Mucosa of descending colon (tissue), 3 donors: ENCODE results near the gene ELL. TPM values are rescaled to one million over a fixed set of nuclear protein-coding genes. Genes with fewer than 3 reads are reported as not detected.

Experiments
- ATAC-seq: fragments of 200-7000 bp; cut with Tn5 transposase; one replicate; pipeline ENCODE4 v1.9.1; 2020; ENCODE audit warnings: mild to moderate bottlenecking, moderate library complexity
- DNase-seq, 3 donors: peaks; one replicate each; pipeline ENCODE4 v3.0.0-alpha.2; 2020
- H3K36me3 ChIP-seq: fragments of 200-600 bp; one replicate; pipeline ENCODE4 v1.8.0; 2021; ENCODE audit warnings: low read depth, mild to moderate bottlenecking
- H3K4me1 ChIP-seq: fragments of 200-600 bp; one replicate; pipeline ENCODE4 v1.8.0; 2021; ENCODE audit warnings: low read depth, mild to moderate bottlenecking
- H3K4me3 ChIP-seq: fragments of 200-600 bp; one replicate; pipeline ENCODE4 v1.8.0; 2021; ENCODE audit warnings: mild to moderate bottlenecking
- H3K9me3 ChIP-seq: fragments of 200-600 bp; one replicate; pipeline ENCODE4 v1.8.0; 2021; ENCODE audit warnings: mild to moderate bottlenecking
- intact Hi-C, 2 donors: fragments of 100-400 bp; cut with DNase I in 1 of 2; cut with micrococcal nuclease in 1 of 2; formaldehyde crosslinking; loops; one replicate each; pipeline versions ENCODE4 v1.11.0 to v1.11.1; 2022; cut with DNase I, micrococcal nuclease
- long read RNA-seq, 2 donors: library from polyadenylated mRNA; unstranded; transcript quantifications; one replicate each; pipeline ENCODE4 v2.0.0, GENCODE V29; 2019 to 2021
- total RNA-seq, 3 donors: library from RNA; stranded (reverse); fragmentation: NEBNext Ultra II Directional in 2 of 3; extraction: Animal tissue kit (Norgen Biotek cat#: 25700) in 2 of 3; gene quantifications; one replicate each; pipeline versions ENCODE4 v1.2.1 to v1.2.4, GENCODE V29; 2021 to 2023
- TF ChIP-seq, protein P1 (sequence below): fragments of 200-600 bp; IDR thresholded peaks from one replicate; pipeline ENCODE4 v1.8.0; 2022; ENCODE audit warnings: antibody characterized with exemption, mild to moderate bottlenecking
- donor health status: DM: no; HTN: no; CAD: no; lungs with moderate emphysema.
- donor health status: DM: no; HTN: no; CAD: no.
- donor health status: DM: no; HTN: yes; CAD: no.

The ELL gene
- 10 to 100 TPM; 17.8 to 21.6 (median 18.9) TPM for total RNA-seq
- long read RNA-seq, donor 1, full-length matches to known transcripts: 3 of 27 reads
- long read RNA-seq, donor 1, partial matches to known transcripts: 20 of 27 reads
- long read RNA-seq, donor 1, other reads (novel, unspliced or antisense): 4 of 27 reads
- long read RNA-seq, donor 2, full-length matches to known transcripts: 6 of 12 reads
- long read RNA-seq, donor 2, partial matches to known transcripts: 3 of 12 reads
- long read RNA-seq, donor 2, other reads (novel, unspliced or antisense): 3 of 12 reads

DNA sequence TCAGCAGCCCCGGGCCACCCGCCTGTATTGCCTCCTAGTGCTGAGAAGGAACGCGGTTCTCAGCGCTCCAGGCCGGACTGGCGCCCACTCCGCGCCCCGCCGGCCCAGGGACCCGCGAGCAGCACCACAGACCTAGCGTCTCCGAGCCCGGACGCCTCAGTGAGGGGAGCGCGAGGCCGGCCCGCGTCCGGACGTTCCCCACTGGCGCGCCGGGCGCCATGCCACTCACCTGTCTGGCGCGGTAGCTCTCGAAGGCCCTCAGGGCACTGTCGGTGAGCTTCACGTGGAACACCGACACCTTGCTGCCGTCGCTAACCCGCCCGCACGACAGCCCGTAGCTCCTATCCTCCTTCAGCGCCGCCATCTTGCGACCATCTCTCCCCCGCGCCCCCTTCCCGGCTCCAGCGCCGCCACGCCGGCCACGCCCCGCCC, at the start of gene ELL:
ELL (minus strand) TSS at position 379 of the 432 bp plus-strand sequence; CDS start at position 364, 15 bp downstream.
- ATAC-seq: peak; percentile 3
- no peak for DNase-seq
- H3K4me3 ChIP-seq: peak within 1 kb of the TSS; percentile 100
- TF ChIP-seq, protein P1, sequence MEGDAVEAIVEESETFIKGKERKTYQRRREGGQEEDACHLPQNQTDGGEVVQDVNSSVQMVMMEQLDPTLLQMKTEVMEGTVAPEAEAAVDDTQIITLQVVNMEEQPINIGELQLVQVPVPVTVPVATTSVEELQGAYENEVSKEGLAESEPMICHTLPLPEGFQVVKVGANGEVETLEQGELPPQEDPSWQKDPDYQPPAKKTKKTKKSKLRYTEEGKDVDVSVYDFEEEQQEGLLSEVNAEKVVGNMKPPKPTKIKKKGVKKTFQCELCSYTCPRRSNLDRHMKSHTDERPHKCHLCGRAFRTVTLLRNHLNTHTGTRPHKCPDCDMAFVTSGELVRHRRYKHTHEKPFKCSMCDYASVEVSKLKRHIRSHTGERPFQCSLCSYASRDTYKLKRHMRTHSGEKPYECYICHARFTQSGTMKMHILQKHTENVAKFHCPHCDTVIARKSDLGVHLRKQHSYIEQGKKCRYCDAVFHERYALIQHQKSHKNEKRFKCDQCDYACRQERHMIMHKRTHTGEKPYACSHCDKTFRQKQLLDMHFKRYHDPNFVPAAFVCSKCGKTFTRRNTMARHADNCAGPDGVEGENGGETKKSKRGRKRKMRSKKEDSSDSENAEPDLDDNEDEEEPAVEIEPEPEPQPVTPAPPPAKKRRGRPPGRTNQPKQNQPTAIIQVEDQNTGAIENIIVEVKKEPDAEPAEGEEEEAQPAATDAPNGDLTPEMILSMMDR: no peak
- peaks cover 16% of the 10 kb centered on the region for H3K4me1 ChIP-seq
- H3K36me3 ChIP-seq: peaks cover 6% of the 10 kb centered on the region
- intact Hi-C loops: no loop called here
- H3K9me3 ChIP-seq: no peaks in the 10 kb centered on the region

DNA sequence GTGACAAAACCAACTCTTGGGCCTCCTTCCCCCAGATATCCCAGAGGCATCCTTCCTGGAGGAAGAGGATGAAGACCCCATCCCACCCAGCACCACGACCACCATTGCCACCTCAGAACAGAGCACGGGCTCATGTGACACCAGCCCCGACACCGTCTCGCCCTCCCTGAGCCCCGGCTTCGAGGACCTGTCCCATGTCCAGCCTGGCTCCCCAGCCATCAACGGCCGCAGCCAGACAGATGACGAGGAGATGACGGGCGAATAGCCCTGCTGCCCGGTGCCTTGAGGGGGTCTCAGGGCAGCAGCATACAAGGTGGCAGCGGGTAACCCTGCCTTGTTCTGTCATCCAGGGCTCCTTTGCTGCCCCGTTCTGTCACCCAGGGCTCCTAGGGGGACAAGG, 46.5 kb upstream of the ELL start:
- TF ChIP-seq, protein P1: no peak
- ATAC-seq (no peak), DNase-seq (no peak)
- Histone ChIP-seq H3K4me3 (no peak overlapping the region), H3K4me1 (peaks cover 11% of the 10 kb centered on the region), H3K9me3 (no peaks in the 10 kb centered on the region), H3K36me3 (peaks cover 13% of the 10 kb centered on the region)
- intact Hi-C loops: no loop called here

DNA sequence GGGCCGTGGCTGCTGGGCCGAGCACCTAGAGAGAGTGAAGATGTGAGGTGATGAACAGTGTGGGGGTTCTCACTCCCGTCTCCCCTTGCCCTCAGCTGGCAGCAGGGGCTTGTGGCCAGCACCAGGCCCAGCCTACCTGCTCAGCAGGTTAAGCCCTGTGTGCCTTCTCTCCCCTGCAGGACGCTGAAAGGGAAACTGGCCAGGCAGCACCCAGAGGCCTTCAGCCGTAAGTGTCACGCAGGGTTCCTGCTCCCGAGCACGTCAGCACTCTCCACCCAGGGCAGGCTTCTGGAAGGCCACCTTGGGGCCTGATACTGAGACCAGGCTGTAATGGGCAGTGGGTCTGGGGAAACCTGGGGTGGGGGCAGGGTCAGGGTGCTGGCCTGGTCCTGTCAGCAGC, 45.1 kb upstream of the ELL start:
- Histone ChIP-seq H3K4me1 (no peaks in the 10 kb centered on the region), H3K9me3 (no peaks in the 10 kb centered on the region), H3K4me3 (no peak overlapping the region), H3K36me3 (peaks cover 13% of the 10 kb centered on the region)
- TF ChIP-seq, protein P1: no peak
- intact Hi-C loops: no loop called here
- ATAC-seq: no peak
- no peak for DNase-seq

DNA sequence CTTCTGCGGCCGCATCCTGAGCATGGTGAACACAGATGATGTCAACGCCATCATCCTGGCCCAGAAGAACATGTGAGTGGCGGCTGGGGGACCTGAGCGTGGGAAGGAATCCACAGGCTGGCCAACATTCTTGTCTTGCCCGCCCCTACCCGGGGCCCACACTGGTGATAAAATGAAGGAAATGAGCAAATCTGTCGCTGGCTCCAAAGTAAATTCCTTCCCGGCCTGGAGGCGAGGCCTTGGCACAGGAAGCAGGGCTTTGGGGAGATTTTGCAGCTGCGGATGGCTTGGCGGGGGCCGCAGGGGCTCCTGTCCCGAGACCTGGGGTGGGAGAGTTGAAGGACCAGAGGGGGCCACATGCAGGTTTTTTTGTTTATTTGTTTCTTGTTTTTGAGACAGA, 40.2 kb upstream of the ELL start:
- TF ChIP-seq, protein P1: no peak
- peaks cover 6% of the 10 kb centered on the region for H3K36me3 ChIP-seq
- intact Hi-C loops: no loop called here
- peaks cover 6% of the 10 kb centered on the region for H3K4me1 ChIP-seq
- no peaks in the 10 kb centered on the region for H3K9me3 ChIP-seq
- DNase-seq: no peak
- H3K4me3 ChIP-seq: no peak overlapping the region
- ATAC-seq: no peak

DNA sequence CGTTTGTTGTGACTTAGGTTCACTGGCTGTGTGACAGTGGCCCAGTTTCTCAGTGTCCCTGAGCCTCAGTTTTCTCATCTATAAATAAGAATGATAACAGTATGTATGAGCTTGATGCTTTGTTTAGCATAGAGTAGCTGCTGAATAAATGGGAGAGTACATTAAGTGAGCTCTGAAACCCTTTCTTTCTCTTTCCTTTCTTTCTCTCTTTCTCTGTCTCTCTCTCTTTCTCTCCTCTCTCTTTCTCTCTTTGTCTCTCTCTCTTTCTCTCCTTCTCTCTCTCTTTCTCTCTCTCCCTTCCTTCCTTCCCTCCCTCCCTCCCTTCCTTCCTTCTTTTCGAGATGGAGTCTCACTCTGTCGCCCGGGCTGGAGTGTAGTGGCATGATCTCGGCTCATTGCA, 37.8 kb upstream of the ELL start:
- intact Hi-C loops: no loop called here
- Histone ChIP-seq H3K36me3 (no peaks in the 10 kb centered on the region), H3K4me3 (no peak overlapping the region), H3K4me1 (peaks cover 6% of the 10 kb centered on the region), H3K9me3 (no peaks in the 10 kb centered on the region)
- TF ChIP-seq, protein P1: no peak
- no peak for ATAC-seq
- DNase-seq: no peak
